CD4-positive, alpha-beta T cell treated with Interleukin-12 subunit alpha and Interleukin-12 subunit beta, for 1 hour (primary cell): ENCODE data around the gene SLC7A5.
A peak's percentile ranks its signal among the peaks of the same experiment; 100 is the strongest.
"Not testable (repeated sequence)": the region's sequence is repeated elsewhere in the genome, so short reads cannot be mapped to it uniquely, and the experiment has no call there.

Experiments
- DNase-seq: peaks from one replicate; pipeline ENCODE4 v3.0.0-alpha.2; 2020

Gene SLC7A5

DNA sequence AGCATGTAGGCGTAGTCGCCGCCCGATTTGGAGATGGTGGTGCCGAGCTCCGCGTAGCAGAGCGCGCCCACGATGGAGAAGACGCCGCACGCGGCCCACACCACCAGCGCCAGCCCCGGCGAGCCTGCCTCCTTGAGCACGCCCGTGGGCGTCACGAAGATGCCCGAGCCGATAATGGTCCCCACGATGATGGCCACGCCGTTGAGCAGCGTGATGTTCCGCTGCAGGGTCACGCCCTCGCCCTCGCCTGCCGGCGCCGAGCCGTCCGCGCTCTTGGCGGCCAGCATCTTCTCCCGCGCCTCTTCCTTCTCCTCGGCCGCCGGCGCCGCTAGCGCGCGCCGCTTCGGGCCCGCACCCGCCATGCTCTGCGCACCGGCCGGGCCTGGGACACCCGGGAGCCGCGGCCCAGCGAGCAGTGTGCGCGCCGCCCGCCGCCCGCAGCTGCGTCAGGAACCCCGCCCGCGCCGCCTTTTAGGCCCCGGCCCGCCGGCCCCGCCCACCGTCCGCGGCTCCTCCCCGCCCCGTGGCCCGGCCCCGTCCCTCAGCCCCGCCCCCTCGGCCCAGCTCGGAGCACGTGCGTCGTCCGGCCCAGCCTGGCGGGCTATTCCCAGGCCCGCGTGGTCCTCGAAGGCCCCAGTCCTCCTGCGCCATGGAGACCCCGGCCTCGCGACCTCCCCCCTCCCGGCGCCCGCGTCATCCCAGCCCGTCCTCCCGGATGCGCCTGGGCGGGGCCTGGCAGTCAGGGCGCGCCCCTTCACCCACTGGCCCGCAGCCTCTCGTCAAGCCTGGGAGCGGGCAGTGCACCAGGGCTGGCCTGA lies at the start of gene SLC7A5:
SLC7A5 (minus strand) TSS at position 447 of the 818 bp plus-strand sequence; CDS start at position 362, 85 bp downstream.
- peak; percentile 90 for DNase-seq

DNA sequence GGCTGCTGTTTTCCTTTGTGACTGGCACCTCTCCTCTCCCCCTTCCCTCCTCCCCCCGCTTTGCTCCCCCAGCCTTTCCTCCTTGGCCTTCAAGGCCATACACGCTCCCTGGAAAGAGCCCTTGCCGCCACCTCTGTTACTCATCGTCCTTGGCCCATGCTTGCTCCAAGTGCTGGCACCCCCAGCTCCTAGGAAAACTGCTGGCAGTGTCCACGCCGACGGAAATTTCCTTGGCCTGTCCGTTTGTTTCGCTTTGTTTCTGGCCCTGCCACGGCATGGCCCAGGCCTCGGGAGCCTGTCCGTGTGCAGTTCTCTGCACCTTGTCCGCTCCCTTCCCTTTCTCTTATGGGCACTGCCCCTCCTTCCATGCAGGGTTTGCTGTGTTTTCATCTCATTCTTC lies 49.0 kb upstream of the SLC7A5 start:
- no peak for DNase-seq

- no peak for DNase-seq
Observed at GRCh38 chr16:87917503-87917902, 48.2 kb upstream of the SLC7A5 start.

- DNase-seq, result no peak
Observed at GRCh38 chr16:87914812-87915211, 45.5 kb upstream of the SLC7A5 start.

DNA sequence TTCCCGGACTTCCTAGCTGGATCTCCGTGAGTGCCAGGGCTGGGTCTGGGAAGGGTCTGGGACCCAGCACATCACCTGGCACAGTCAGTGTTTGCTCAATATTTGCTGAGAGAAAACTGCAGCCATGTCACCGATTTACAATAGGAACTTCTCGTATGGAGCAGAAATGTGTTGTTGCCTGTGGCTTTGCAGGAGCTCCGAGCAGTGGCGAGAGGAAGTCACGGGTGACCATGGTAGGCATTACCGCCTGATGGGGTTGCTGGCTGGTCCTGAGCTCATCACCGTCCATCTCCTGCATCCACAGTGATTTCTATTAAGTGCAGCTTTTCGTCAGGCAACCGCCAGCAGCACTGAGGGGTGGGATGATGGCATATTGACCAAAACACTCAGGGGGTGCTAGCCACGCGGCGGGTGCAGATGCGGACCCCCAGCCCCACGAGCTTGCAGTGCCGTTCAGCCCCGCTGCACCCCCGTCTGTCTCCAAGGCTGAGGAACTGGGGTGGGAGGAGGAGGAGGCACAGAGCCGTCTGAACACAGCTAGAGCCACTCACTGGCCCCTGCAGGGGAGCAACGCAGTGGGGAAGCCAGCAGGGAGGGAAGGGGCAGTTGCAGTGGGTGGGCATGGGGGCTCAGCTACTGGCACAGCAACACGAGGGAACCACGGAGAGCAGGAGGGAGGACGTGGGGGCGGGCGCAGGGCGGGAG lies 44.9 kb upstream of the SLC7A5 start:
- DNase-seq, result not testable (repeated sequence)

GRCh38 chr16:87912691-87913090 lies 43.4 kb upstream of the SLC7A5 start:
- not testable (repeated sequence) for DNase-seq

DNA sequence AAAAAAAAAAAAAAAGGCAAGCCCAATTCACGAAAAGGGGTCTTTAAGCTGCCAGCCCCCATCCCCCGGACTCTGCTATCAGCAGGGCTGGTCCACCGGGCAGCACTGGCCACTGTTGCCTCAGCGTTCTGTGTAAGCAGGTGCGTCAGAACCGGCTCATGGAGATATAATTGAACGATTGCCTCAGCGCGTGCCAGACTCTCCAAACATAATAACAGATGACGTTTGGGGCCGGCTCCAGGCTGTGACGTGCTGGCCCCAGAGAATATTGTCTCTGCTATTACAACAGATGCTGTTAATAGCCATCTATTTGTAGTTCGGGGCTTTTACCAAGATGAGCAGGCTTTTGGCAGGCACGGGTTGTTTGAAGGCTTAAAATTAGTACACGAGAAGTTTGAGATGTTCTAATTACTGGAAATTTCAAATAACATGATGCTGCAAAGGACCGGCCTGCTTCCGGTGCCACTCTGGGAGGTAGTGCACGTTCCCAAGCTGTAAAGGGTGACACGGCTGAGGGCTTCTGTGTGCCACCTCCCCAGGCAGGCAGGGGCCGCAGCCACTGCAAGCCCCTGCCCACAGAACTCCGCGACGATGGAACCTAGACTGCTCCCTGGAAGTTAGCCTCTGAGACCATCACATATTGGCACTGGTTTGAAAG lies 41.9 kb upstream of the SLC7A5 start:
- not testable (repeated sequence) for DNase-seq

DNA sequence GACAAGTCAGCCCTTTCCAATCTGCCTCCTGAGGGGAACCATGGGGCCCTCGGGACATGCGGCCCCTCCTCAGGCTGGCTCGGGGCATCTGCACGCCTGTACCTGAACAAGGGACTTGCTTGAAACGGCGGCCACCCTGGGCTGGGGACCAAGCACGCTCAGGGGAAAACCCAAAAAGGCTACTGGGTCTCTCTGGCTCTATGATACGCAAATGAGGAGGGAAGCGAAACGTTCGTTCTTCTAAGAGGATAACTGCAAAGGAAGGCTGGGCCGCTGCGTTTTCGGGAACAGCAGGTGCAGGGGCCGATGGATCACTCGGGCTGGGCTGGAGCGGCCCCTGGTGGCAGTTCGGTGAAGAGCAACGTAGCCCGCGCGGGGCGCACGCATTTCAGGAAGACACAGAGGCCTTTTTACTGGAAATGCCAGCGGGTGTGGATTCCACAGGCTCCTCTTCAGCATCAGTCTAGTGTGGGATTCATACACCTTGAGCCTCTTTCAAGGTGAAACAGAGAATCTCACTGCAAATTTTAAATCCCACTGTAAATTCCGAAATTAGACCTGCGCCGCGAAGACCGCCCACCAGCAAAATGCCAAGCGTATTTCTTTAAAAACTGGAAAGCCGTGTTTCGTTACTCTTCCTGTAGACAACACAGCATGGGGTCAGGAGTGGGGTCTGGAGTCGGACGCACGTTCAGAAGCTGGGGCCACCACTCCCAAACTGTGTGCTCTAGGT lies 40.1 kb upstream of the SLC7A5 start:
- peak; percentile 78 for DNase-seq

GRCh38 chr16:87908101-87908500 lies 38.8 kb upstream of the SLC7A5 start:
- not testable (repeated sequence) for DNase-seq

DNA sequence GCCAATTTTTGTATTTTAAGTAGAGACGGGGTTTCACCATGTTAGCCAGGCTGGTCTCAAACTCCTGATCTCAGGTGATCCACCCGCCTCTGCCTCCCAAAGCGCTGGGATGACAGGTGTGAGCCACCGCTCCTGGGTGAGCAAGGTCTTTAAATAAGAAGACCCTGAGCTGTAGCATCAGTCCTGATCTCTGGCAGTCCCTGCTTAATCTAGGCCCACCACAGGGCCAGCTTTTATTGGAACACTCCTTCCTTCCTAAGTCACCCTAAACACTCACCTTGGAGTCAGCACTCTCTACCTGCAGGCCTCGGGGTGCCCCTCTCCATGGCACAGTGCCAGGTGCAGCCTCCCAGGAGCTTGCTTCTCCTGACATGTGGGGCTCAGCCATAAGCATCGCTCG lies 36.2 kb upstream of the SLC7A5 start:
- DNase-seq, result not testable (repeated sequence)

- not testable (repeated sequence) for DNase-seq
Observed at GRCh38 chr16:87904963-87905362, 35.7 kb upstream of the SLC7A5 start.

DNA sequence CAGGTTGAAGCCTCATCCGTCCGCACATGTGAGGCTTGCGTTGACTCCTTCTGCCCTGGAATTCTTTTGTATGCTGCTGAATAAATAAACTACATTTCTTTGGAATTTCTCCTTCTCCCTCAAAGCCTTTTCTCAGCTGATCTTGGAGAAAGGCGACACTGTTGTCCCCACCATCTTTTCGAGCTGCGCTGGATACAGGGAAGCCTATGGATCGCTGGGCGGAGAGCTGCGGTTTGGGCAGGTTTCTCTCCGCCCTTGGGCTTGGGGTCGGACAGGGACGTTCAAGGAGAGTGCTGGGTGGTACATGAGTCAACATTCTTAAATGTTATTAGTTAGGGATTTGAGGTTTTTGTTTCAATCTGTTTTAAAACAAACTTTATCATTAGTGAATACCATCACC lies 31.2 kb upstream of the SLC7A5 start:
- not testable (repeated sequence) for DNase-seq

- peak; percentile 34 for DNase-seq
Observed at GRCh38 chr16:87897521-87898505, 28.5 kb upstream of the SLC7A5 start.

DNA sequence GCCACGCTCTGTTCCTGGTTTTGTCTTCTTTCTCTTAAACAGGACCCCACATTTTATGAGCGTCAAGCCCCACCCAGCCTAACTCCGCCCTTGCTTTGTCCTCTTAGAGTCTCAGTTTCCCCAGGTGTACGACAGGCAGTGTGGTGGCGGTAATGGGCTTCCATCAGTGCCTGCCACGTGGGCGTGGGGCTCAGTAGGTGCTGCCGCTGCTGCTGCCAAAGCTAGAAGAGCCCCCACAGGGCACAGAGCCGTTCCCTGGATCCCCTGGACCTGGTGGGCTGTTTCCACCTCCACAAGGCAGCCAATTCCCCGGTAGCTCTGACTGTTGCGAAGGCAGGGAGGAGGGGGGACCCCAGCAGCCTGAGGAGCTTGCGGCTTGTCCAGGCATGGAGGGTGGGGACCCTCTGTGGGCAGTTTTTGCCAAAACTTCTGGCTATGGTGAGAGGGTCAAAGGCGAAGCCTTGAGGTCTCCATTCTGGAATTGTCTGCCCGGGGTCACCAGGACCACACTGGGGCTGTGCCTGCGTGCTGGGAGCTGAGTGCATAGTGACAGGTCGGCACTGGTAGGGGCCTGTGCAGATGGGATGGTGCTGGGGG lies 27.7 kb upstream of the SLC7A5 start:
- not testable (repeated sequence) for DNase-seq

GRCh38 chr16:87896176-87896890 lies 27.0 kb upstream of the SLC7A5 start:
- DNase-seq, result not testable (repeated sequence)

DNA sequence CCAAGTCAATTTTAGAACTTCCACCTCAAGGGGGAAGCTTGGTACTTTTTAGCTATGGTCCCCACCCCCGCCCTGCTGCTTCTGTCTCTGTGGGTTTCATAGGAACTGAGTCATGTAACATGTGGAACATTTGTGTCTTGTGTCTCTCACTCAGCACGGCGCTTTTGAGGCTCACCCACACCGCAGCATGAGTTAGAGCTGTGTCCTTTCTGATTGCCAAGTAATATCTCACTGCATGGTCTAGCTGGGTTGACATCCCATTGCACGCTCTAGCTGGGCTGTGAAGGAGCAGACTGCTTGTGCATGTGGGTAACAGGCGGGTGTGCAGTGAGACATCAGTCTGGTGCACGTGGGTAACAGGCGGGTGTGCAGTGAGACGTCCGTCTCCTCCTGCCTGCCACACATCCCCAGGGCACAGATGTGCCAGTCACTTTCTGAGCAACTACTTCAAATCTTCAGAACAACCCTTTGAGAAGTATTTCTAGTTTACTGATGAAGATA lies 26.4 kb upstream of the SLC7A5 start:
- DNase-seq, result peak; percentile 39

- DNase-seq, result not testable (repeated sequence)
Observed at GRCh38 chr16:87894005-87894404, 24.7 kb upstream of the SLC7A5 start.

- DNase-seq, result no peak
Observed at GRCh38 chr16:87891764-87892163, 22.5 kb upstream of the SLC7A5 start.

- not testable (repeated sequence) for DNase-seq
Observed at GRCh38 chr16:87889762-87890161, 20.5 kb upstream of the SLC7A5 start.

DNA sequence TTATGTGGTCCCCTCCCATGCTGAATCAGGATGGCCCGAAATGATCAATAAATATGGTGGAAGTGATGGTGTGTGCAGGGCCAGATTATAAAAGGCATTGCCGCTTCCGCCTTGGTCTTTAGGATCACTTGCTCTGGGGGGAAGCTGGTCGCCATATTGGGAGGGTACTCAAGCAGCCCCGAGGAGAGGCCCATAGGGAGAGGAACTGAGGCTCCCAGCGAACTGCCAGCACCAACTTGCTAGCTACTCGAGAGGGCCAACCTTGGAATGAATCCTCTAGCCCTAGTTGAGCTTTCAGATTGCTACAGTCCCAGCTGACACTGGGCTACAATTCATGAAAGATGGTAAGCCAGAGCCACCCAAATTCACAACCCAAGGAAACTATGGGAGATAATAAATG lies 19.0 kb upstream of the SLC7A5 start:
- not testable (repeated sequence) for DNase-seq
